ENCODE measurements around the gene PRR15L. TPM values are rescaled to one million over a fixed set of nuclear protein-coding genes. Genes with fewer than 3 reads are reported as not detected.

Gene PRR15L
- polyA plus RNA-seq, 1 donor (not counting 4 experiments of a cell fraction or from before 2014, with no cell fraction given) = 0.16 TPM

DNA sequence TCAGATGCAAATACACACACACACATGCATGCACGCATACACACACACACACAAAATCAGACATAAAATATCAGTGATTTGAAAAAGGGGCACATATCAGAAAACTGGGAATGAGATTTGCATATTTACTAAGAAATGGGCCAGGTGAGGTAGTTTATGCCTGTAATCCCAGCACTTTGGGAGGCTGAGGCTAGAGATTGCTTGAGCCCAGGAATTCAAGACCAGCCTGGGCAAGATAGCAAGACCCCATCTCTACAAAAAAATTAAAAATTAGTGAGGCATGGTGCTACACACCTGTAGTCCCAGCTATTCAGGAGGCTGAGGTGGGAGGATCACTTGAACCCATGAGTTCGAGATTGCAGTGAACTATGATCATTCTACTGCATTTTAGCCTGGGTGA is 38.7 kb downstream of the PRR15L start:
- Histone ChIP-seq H3K27ac (ENCODE audit: control insufficient read depth, insufficient read depth, low read length) (no peak overlapping the region), H3K9me3 (ENCODE audit: control insufficient read depth, low read depth, low read length) (no peaks in the 10 kb centered on the region), H2AFZ (ENCODE audit: control insufficient read depth, low read length) (no peak overlapping the region), H3K27me3 (ENCODE audit: control insufficient read depth, extremely low read depth, insufficient read depth, low read length) (no peaks in the 10 kb centered on the region), H3K4me1 (ENCODE audit: control insufficient read depth, extremely low read depth, insufficient read depth, low read length) (peaks cover 6% of the 10 kb centered on the region), H3K4me2 (ENCODE audit: control insufficient read depth, extremely low read depth, insufficient read depth, low read depth, low read length) (no peak overlapping the region), H3K4me3 (ENCODE audit: control insufficient read depth in 2 of 3, extremely low read depth in 1 of 3, insufficient read depth in 2 of 3, low read depth in 1 of 3, low read length in 3 of 3) (no peak overlapping the region), H4K20me1 (ENCODE audit: control insufficient read depth, extremely low read depth, insufficient read depth, low read length) (no peaks in the 10 kb centered on the region), H3K9me1 (ENCODE audit: control insufficient read depth, extremely low read depth, insufficient read depth, low read length) (no peaks in the 10 kb centered on the region), H3K9ac (ENCODE audit: control insufficient read depth, extremely low read depth, insufficient read depth, low read length) (no peak overlapping the region), H3K36me3 (ENCODE audit: control insufficient read depth in 2 of 2, extremely low read depth in 1 of 2, insufficient read depth in 2 of 2, low read length in 2 of 2) (peaks cover 3 to 11% of the 10 kb centered on the region in 2 experiments), H3K79me2 (ENCODE audit: control insufficient read depth, insufficient read depth, low read length) (no peaks in the 10 kb centered on the region)
- dilution Hi-C loops (cut with MboI; ENCODE audit: extremely low pct_ligation_motif_present, low sequenced_read_pairs) = no loop called here
- DNase-seq (ENCODE audit: low read depth, low spot score) (no peak), FAIRE-seq (no peak)
- TF ChIP-seq EZH2 (IDR thresholded peaks at IDR 0.05; ENCODE audit: low read length) = no peak
- TF ChIP-seq, protein P1, sequence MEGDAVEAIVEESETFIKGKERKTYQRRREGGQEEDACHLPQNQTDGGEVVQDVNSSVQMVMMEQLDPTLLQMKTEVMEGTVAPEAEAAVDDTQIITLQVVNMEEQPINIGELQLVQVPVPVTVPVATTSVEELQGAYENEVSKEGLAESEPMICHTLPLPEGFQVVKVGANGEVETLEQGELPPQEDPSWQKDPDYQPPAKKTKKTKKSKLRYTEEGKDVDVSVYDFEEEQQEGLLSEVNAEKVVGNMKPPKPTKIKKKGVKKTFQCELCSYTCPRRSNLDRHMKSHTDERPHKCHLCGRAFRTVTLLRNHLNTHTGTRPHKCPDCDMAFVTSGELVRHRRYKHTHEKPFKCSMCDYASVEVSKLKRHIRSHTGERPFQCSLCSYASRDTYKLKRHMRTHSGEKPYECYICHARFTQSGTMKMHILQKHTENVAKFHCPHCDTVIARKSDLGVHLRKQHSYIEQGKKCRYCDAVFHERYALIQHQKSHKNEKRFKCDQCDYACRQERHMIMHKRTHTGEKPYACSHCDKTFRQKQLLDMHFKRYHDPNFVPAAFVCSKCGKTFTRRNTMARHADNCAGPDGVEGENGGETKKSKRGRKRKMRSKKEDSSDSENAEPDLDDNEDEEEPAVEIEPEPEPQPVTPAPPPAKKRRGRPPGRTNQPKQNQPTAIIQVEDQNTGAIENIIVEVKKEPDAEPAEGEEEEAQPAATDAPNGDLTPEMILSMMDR (optimal IDR thresholded peaks at IDR 0.05 in 1 of 3, IDR thresholded peaks at IDR 0.05 in 1 of 3, conservative IDR thresholded peaks at IDR 0.05 in 1 of 3; ENCODE audit: extremely low read depth in 1 of 3, insufficient read depth in 2 of 3, low read length in 3 of 3) = no peak

DNA sequence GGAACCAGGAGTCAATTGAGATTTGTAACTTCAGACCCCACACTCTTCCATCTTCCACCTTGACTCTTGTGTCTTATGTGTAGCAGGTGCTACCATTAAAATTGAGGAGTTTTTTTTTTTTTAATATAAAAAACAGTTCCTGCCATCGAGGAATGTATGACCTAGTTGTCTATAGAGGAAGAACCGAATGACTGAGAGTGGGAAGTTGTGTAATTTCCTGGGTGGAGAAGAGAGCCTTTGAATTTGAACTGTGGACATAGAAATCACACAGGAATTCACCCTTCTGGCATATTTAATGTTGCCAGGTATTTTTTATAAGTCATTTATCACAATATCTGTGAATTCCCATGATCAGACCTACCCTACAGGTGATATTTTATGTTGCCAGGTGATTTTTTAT is 39.7 kb downstream of the PRR15L start:
- dilution Hi-C loops (cut with MboI; ENCODE audit: extremely low pct_ligation_motif_present, low sequenced_read_pairs) = no loop called here
- no peak for FAIRE-seq
- peaks cover 2% of the 10 kb centered on the region for H3K9me1 ChIP-seq (ENCODE audit: control insufficient read depth, extremely low read depth, insufficient read depth, low read length)
- H2AFZ ChIP-seq (ENCODE audit: control insufficient read depth, low read length) = no peak overlapping the region
- TF ChIP-seq, protein P1 (optimal IDR thresholded peaks at IDR 0.05 in 1 of 3, IDR thresholded peaks at IDR 0.05 in 1 of 3, conservative IDR thresholded peaks at IDR 0.05 in 1 of 3; ENCODE audit: extremely low read depth in 1 of 3, insufficient read depth in 2 of 3, low read length in 3 of 3) = no peak
- no peak for TF ChIP-seq EZH2 (IDR thresholded peaks at IDR 0.05; ENCODE audit: low read length)
- H4K20me1 ChIP-seq (ENCODE audit: control insufficient read depth, extremely low read depth, insufficient read depth, low read length) = no peaks in the 10 kb centered on the region
- H3K27me3 ChIP-seq (ENCODE audit: control insufficient read depth, extremely low read depth, insufficient read depth, low read length) = no peaks in the 10 kb centered on the region
- H3K79me2 ChIP-seq (ENCODE audit: control insufficient read depth, insufficient read depth, low read length) = no peaks in the 10 kb centered on the region
- no peak overlapping the region for H3K4me2 ChIP-seq (ENCODE audit: control insufficient read depth, extremely low read depth, insufficient read depth, low read depth, low read length)
- no peak overlapping the region for H3K4me3 ChIP-seq (ENCODE audit: control insufficient read depth in 2 of 3, extremely low read depth in 1 of 3, insufficient read depth in 2 of 3, low read depth in 1 of 3, low read length in 3 of 3)
- H3K9me3 ChIP-seq (ENCODE audit: control insufficient read depth, low read depth, low read length) = no peaks in the 10 kb centered on the region
- H3K27ac ChIP-seq (ENCODE audit: control insufficient read depth, insufficient read depth, low read length) = no peak overlapping the region
- DNase-seq (ENCODE audit: low read depth, low spot score) = no peak
- peaks cover 3 to 6% of the 10 kb centered on the region in 2 experiments for H3K36me3 ChIP-seq (ENCODE audit: control insufficient read depth in 2 of 2, extremely low read depth in 1 of 2, insufficient read depth in 2 of 2, low read length in 2 of 2)
- peaks cover 6% of the 10 kb centered on the region for H3K4me1 ChIP-seq (ENCODE audit: control insufficient read depth, extremely low read depth, insufficient read depth, low read length)
- H3K9ac ChIP-seq (ENCODE audit: control insufficient read depth, extremely low read depth, insufficient read depth, low read length) = no peak overlapping the region
